A549 (cell line): Measurements from ENCODE around the gene CYP26B1. TPM values are rescaled to one million over a fixed set of nuclear protein-coding genes. Genes with fewer than 3 reads are reported as not detected.

Experiments used
- ATAC-seq, 2 experiments: fragments of 200-7000 bp in 1 of 2; fragments of >200 bp in 1 of 2; cut with Nextera tagmentation in 1 of 2; cut with Tn5 transposase in 1 of 2; 3 replicates each; pipeline versions ENCODE4 v1.8.0 to v1.9.1; 2018 to 2020; ENCODE audit warnings: mild to moderate bottlenecking in 1 of 2, moderate library complexity in 1 of 2
- CTCF ChIA-PET: fragments of 300-600 bp; sonication (Branson Sonifier 250); formaldehyde crosslinking; extraction: SDS; loops from one replicate; lab custom pipeline; 2021; ENCODE audit warnings: antibody characterized with exemption, inconsistent platforms; lab: Yijun Ruan, JAX
- POLR2A ChIA-PET: fragments of 350-600 bp; formaldehyde crosslinking; extraction: SDS; loops from one replicate; lab custom pipeline; 2021; ENCODE audit warnings: antibody characterized with exemption, inconsistent platforms; lab: Yijun Ruan, JAX
- DNase-seq, 2 experiments: peaks; one replicate each; pipeline versions ENCODE4 v3.0.0 to v3.0.0-alpha.2; 2011 to 2016; ENCODE audit warnings: low read depth in 1 of 2, low spot score in 1 of 2
- FAIRE-seq: peaks from 2 replicates; lab custom pipeline; 2011; peaks lifted over from hg19 to GRCh38; lab: Jason Lieb, UNC
- H3K27ac ChIP-seq, 2 experiments: fragments of >200 bp; sonication (Bioruptor Twin); formaldehyde crosslinking; 3 replicates each; pipeline ENCODE4 v1.5.1; 2016 to 2017
- H3K4me1 ChIP-seq: fragments of >200 bp; sonication (Bioruptor Twin); formaldehyde crosslinking; 3 replicates; pipeline ENCODE4 v1.6.1; 2016
- H3K4me2 ChIP-seq: fragments of >200 bp; sonication (Bioruptor Twin); formaldehyde crosslinking; 3 replicates; pipeline ENCODE4 v1.6.1; 2016
- H3K4me3 ChIP-seq: fragments of >200 bp; sonication (Bioruptor Twin); formaldehyde crosslinking; 3 replicates; pipeline ENCODE4 v1.5.1; 2016
- H3K9me3 ChIP-seq: fragments of >200 bp; sonication (Bioruptor Twin); formaldehyde crosslinking; 3 replicates; pipeline ENCODE4 v1.6.1; 2016
- ATOH8 ChIP-seq: fragments of 250-450 bp; sonication (Bioruptor Pico); IDR thresholded peaks from 2 replicates; pipeline ENCODE4 v1.5.0; 2020; ENCODE audit warnings: low read depth, mild to moderate bottlenecking, moderate library complexity
- CBX2 ChIP-seq: fragments of 200-600 bp; sonication (generic); IDR thresholded peaks from 2 replicates; pipeline ENCODE4 v1.6.1; 2016; ENCODE audit warnings: low read depth, mild to moderate bottlenecking, borderline replicate concordance
- CHD2 ChIP-seq: fragments of 150-350 bp; IDR thresholded peaks from 2 replicates; pipeline ENCODE4 v1.6.1; 2014; ENCODE audit warnings: low read length; ENCODE audit not compliant: partially characterized antibody
- CHD4 ChIP-seq: fragments of 200-600 bp; sonication (generic); IDR thresholded peaks from 2 replicates; pipeline ENCODE4 v1.6.1; 2016; ENCODE audit warnings: antibody characterized with exemption, mild to moderate bottlenecking, borderline replicate concordance
- CTCF ChIP-seq: fragments of >200 bp; sonication (Bioruptor Twin); formaldehyde crosslinking; IDR thresholded peaks from 3 replicates; pipeline ENCODE4 v1.5.1; 2016
- EHF ChIP-seq: fragments of 250-450 bp; sonication (Bioruptor Pico); IDR thresholded peaks from 2 replicates; pipeline ENCODE4 v1.5.0; 2020; ENCODE audit warnings: mild to moderate bottlenecking
- EHMT2 ChIP-seq: fragments of 200-600 bp; sonication (generic); IDR thresholded peaks from 2 replicates; pipeline ENCODE4 v1.6.1; 2016; ENCODE audit warnings: antibody characterized with exemption, low read depth, mild to moderate bottlenecking, moderate library complexity
- ESRRA ChIP-seq: fragments of 150-350 bp; IDR thresholded peaks from 2 replicates; pipeline ENCODE4 v1.6.1; 2014; ENCODE audit warnings: mild to moderate bottlenecking, low read length, borderline replicate concordance
- FOXS1 ChIP-seq: fragments of 250-450 bp; sonication (Bioruptor Pico); IDR thresholded peaks from 2 replicates; pipeline ENCODE4 v1.5.0; 2020; ENCODE audit warnings: mild to moderate bottlenecking, moderate library complexity
- GATA3 ChIP-seq: IDR thresholded peaks from 2 replicates; pipeline ENCODE4 v1.6.1; 2012; ENCODE audit warnings: borderline replicate concordance
- HDAC2 ChIP-seq: fragments of 200-600 bp; sonication (generic); IDR thresholded peaks from 2 replicates; pipeline ENCODE4 v1.6.1; 2016
- HMGXB4 ChIP-seq: fragments of 250-450 bp; sonication (Bioruptor Pico); IDR thresholded peaks from 2 replicates; pipeline ENCODE4 v1.5.0; 2021; ENCODE audit warnings: mild to moderate bottlenecking, moderate library complexity, borderline replicate concordance
- HOXB13 ChIP-seq: fragments of 250-450 bp; sonication (Bioruptor Pico); IDR thresholded peaks from 2 replicates; pipeline ENCODE4 v1.5.0; 2020; ENCODE audit warnings: low read depth, mild to moderate bottlenecking, moderate library complexity
- HOXB5 ChIP-seq: fragments of 250-450 bp; sonication (Bioruptor Pico); IDR thresholded peaks from 2 replicates; pipeline ENCODE4 v1.5.0; 2020; ENCODE audit warnings: mild to moderate bottlenecking, moderate library complexity
- JUN ChIP-seq, 2 experiments: fragments of >200 bp; sonication (Bioruptor Twin); formaldehyde crosslinking; IDR thresholded peaks; 2 replicates in 1 of 2; 3 replicates in 1 of 2; pipeline ENCODE4 v1.6.1; 2016 to 2017
- KDM1A ChIP-seq: fragments of 200-600 bp; sonication (generic); IDR thresholded peaks from 2 replicates; pipeline ENCODE4 v1.6.1; 2016; ENCODE audit warnings: low read depth, mild to moderate bottlenecking
- KDM5A ChIP-seq: fragments of 200-600 bp; sonication (generic); IDR thresholded peaks from 2 replicates; pipeline ENCODE4 v1.6.1; 2016; ENCODE audit warnings: antibody characterized with exemption, mild to moderate bottlenecking
- MAFK ChIP-seq: fragments of 450-650 bp; IDR thresholded peaks from 2 replicates; pipeline ENCODE4 v1.6.1; 2014; ENCODE audit not compliant: partially characterized antibody
- NFE2L2 ChIP-seq: fragments of 150-350 bp; conservative IDR thresholded peaks from 2 replicates; pipeline ENCODE4 v1.6.1; 2014; ENCODE audit warnings: low read length
- NR3C1 ChIP-seq: fragments of >200 bp; sonication (Bioruptor Twin); formaldehyde crosslinking; IDR thresholded peaks from 3 replicates; pipeline ENCODE4 v1.6.1; 2017
- PHF8 ChIP-seq: fragments of 200-600 bp; sonication (generic); IDR thresholded peaks from 2 replicates; pipeline ENCODE4 v1.6.1; 2016; ENCODE audit warnings: low read depth, mild to moderate bottlenecking, antibody characterized with exemption, moderate library complexity, borderline replicate concordance
- POLR2A ChIP-seq: IDR thresholded peaks from 2 replicates; pipeline ENCODE4 v1.6.1; 2012; ENCODE audit warnings: mild to moderate bottlenecking, low read length
- RNF2 ChIP-seq: fragments of 200-600 bp; sonication (generic); IDR thresholded peaks from 2 replicates; pipeline ENCODE4 v1.6.1; 2016; ENCODE audit warnings: low read depth, mild to moderate bottlenecking, antibody characterized with exemption, moderate library complexity, borderline replicate concordance
- SREBF2 ChIP-seq: fragments of 450-650 bp; IDR thresholded peaks from 2 replicates; pipeline ENCODE4 v1.6.1; 2014; ENCODE audit warnings: mild to moderate bottlenecking, moderate library complexity
- ZC3H11A ChIP-seq: fragments of 450-650 bp; IDR thresholded peaks from 2 replicates; pipeline ENCODE4 v1.6.1; 2014; ENCODE audit warnings: antibody characterized with exemption, mild to moderate bottlenecking
- WGBS: methylation state at CpG from one replicate; pipeline ENCODE4 v1.1.6; 2017; ENCODE audit errors: missing lambda C conversion rate; 5-methylcytosine and 5-hydroxymethylcytosine counted together
- polyA plus RNA-seq, 4 experiments: library from polyadenylated mRNA; depleted of rRNA in 3 of 4; stranded (reverse); fragments of >200 nt; fragmentation: RNase III in 1 of 4; extraction: RNeasy Plus Mini Kit Qiagen cat#74134 plus additional on column Dnase treatment in 1 of 4; gene quantifications; 2 replicates in 3 of 4; 3 replicates in 1 of 4; pipeline ENCODE4 v1.2.3, GENCODE V29; 2011 to 2017
- TF ChIP-seq, protein P1 (sequence below): IDR thresholded peaks from 2 replicates; pipeline ENCODE4 v1.6.1; 2012
- TF ChIP-seq, protein P2 (sequence below): IDR thresholded peaks from 2 replicates; pipeline ENCODE4 v1.6.1; 2012; ENCODE audit warnings: low read depth, borderline replicate concordance
- TF ChIP-seq, protein P3 (sequence below): fragments of 150-350 bp; IDR thresholded peaks from 2 replicates; pipeline ENCODE4 v1.6.1; 2014; ENCODE audit warnings: low read depth, mild to moderate bottlenecking, low read length
- TF ChIP-seq, protein P4 (sequence below): fragments of >200 bp; sonication (Bioruptor Twin); formaldehyde crosslinking; IDR thresholded peaks from 3 replicates; pipeline ENCODE4 v1.6.1; 2016

Gene CYP26B1
- polyA plus RNA-seq, 2 of the 4 experiments (the other 2 are of a cell fraction), result 9.7 to 13.6 TPM

DNA sequence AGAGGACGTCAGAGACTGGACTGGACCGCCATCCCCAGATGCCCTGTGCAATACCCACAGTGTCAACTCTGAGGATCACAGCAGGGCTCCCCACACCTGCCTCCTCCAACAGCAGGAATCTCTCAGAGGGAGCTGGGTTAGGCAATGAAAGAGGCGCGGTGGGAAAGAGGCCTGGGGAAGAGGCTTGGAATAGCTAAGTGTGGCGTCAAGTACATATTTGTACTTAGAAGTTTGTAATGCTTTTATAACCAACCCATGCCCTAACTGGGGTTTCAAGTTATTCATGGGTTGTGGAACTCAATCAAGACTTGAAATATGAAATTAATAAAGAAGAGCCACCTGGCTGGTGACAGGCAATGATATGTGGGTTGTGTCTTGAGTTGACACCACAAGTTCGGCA is 28.7 kb downstream of the CYP26B1 start:
- POLR2A ChIA-PET, result no interaction called here
- no peak overlapping the region for H3K4me3 ChIP-seq
- H3K4me1 ChIP-seq, result peaks cover 23% of the 10 kb centered on the region
- ATAC-seq (no peak), FAIRE-seq (no peak)
- 92% methylated on average over 5 of the region's 6 CpGs for WGBS
- TF ChIP-seq, protein P1, sequence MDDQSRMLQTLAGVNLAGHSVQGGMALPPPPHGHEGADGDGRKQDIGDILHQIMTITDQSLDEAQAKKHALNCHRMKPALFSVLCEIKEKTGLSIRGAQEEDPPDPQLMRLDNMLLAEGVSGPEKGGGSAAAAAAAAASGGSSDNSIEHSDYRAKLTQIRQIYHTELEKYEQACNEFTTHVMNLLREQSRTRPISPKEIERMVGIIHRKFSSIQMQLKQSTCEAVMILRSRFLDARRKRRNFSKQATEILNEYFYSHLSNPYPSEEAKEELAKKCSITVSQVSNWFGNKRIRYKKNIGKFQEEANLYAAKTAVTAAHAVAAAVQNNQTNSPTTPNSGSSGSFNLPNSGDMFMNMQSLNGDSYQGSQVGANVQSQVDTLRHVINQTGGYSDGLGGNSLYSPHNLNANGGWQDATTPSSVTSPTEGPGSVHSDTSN, result no peak
- TF ChIP-seq HDAC2, result no peak
- no peak for TF ChIP-seq NFE2L2
- TF ChIP-seq CHD2, result no peak
- TF ChIP-seq, protein P2, sequence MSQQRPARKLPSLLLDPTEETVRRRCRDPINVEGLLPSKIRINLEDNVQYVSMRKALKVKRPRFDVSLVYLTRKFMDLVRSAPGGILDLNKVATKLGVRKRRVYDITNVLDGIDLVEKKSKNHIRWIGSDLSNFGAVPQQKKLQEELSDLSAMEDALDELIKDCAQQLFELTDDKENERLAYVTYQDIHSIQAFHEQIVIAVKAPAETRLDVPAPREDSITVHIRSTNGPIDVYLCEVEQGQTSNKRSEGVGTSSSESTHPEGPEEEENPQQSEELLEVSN, result no peak
- TF ChIP-seq, protein P3, sequence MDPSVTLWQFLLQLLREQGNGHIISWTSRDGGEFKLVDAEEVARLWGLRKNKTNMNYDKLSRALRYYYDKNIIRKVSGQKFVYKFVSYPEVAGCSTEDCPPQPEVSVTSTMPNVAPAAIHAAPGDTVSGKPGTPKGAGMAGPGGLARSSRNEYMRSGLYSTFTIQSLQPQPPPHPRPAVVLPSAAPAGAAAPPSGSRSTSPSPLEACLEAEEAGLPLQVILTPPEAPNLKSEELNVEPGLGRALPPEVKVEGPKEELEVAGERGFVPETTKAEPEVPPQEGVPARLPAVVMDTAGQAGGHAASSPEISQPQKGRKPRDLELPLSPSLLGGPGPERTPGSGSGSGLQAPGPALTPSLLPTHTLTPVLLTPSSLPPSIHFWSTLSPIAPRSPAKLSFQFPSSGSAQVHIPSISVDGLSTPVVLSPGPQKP, result no peak
- no peak for TF ChIP-seq MAFK
- no peak for TF ChIP-seq RNF2
- TF ChIP-seq EHMT2, result no peak
- no peak for TF ChIP-seq ATOH8 (CRISPR knock-in tag)
- no peak for TF ChIP-seq EHF (CRISPR knock-in tag)
- TF ChIP-seq ZC3H11A, result no peak
- TF ChIP-seq, all 56 proteins: peak for 0
- no peak for DNase-seq
- H3K9me3 ChIP-seq, result peaks cover 6% of the 10 kb centered on the region; the same call in 1 of the 3 replicates
- CTCF ChIA-PET, result interaction anchor here (0.9 to 3.8 kb wide), 6 partner anchors 8 to 461 kb away, joined by 3 to 18 read pairs (median 3); no protein-coding TSS in a partner anchor
- no peak overlapping the region for H3K27ac ChIP-seq
- no peak overlapping the region for H3K4me2 ChIP-seq

DNA sequence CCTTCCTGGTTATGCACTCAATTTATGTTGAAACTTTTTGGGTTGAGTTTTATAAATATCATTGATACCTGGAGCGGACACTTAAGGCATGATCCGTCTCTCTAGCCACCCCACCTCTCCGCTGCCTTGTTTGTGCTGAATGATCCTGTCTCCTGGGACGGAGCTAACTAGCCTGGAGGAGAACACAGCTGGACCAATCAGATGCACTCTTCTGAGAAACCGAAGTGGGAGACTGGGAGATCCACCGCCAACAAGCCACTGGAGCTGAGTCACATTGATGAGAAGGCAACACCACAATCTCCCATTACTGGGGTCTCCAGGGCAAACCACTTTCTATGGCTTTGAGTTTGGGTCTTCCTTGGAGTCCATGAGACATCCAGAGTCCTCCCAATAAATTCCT is 29.3 kb downstream of the CYP26B1 start:
- Histone ChIP-seq H3K4me3 (no peak overlapping the region), H3K9me3 (peaks cover 6% of the 10 kb centered on the region; the same call in 1 of the 3 replicates), H3K4me1 (peaks cover 23% of the 10 kb centered on the region), H3K4me2 (no peak overlapping the region), H3K27ac (no peak overlapping the region)
- DNase-seq, result no peak
- WGBS, result 84% methylated on average over 6 of the region's 6 CpGs
- ChIA-PET POLR2A (no interaction called here), CTCF (interaction anchor here (0.9 to 3.8 kb wide), 7 partner anchors 8 to 462 kb away, joined by 3 to 18 read pairs (median 3); no protein-coding TSS in a partner anchor)
- TF ChIP-seq ESRRA (no peak), HOXB13 (CRISPR knock-in tag) (no peak), RNF2 (no peak), KDM1A (no peak), ZC3H11A (no peak), HOXB5 (CRISPR knock-in tag) (no peak), GATA3 (no peak), KDM5A (no peak), NR3C1 (no peak), HMGXB4 (CRISPR knock-in tag) (no peak), CHD4 (no peak), PHF8 (no peak), SREBF2 (no peak), CBX2 (no peak), JUN (IDR thresholded peaks at IDR 0.05) (no peak), FOXS1 (no peak), CTCF (no peak), POLR2A (no peak)
- TF ChIP-seq, protein P1, result no peak
- TF ChIP-seq, protein P4, sequence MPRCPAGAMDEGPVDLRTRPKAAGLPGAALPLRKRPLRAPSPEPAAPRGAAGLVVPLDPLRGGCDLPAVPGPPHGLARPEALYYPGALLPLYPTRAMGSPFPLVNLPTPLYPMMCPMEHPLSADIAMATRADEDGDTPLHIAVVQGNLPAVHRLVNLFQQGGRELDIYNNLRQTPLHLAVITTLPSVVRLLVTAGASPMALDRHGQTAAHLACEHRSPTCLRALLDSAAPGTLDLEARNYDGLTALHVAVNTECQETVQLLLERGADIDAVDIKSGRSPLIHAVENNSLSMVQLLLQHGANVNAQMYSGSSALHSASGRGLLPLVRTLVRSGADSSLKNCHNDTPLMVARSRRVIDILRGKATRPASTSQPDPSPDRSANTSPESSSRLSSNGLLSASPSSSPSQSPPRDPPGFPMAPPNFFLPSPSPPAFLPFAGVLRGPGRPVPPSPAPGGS, result no peak
- no peak for ATAC-seq
- FAIRE-seq, result no peak
